Fibroblast of lung (primary cell): ENCODE results near the gene PMIS2. TPM values are rescaled to one million over a fixed set of nuclear protein-coding genes. Genes with fewer than 3 reads are reported as not detected.
A peak's percentile ranks its signal among the peaks of the same experiment; 100 is the strongest.

ENCODE experiments used
- DNase-seq, 2 donors: peaks; one replicate each; pipeline versions ENCODE4 v3.0.0 to v3.0.0-alpha.2; 2010; ENCODE audit warnings: low read depth in 2 of 2
- H2AFZ ChIP-seq: 2 replicates; pipeline ENCODE4 v1.5.1; 2012; ENCODE audit warnings: low read length, control low read depth, inconsistent platforms
- H3K27ac ChIP-seq: 2 replicates; pipeline ENCODE4 v1.5.1; 2011; ENCODE audit warnings: low read length, control low read depth; ENCODE audit not compliant: insufficient read depth
- H3K27me3 ChIP-seq: 2 replicates; pipeline ENCODE4 v1.5.1; 2011; ENCODE audit warnings: mild to moderate bottlenecking, low read length; ENCODE audit not compliant: control insufficient read depth, insufficient read depth
- H3K36me3 ChIP-seq: 2 replicates; pipeline ENCODE4 v1.5.1; 2011; ENCODE audit warnings: low read length; ENCODE audit not compliant: control insufficient read depth, insufficient read depth
- H3K4me1 ChIP-seq: 2 replicates; pipeline ENCODE4 v1.5.1; 2011; ENCODE audit warnings: low read length; ENCODE audit not compliant: control insufficient read depth, insufficient read depth; ENCODE audit errors: extremely low read depth
- H3K4me2 ChIP-seq: 2 replicates; pipeline ENCODE4 v1.5.1; 2011; ENCODE audit warnings: low read length, control low read depth; ENCODE audit not compliant: insufficient read depth; ENCODE audit errors: extremely low read depth
- H3K4me3 ChIP-seq, 4 experiments: fragments of 200-600 bp in 1 of 4; sonication (generic) in 1 of 4; replicated peaks in 1 of 4; 2 replicates each; pipeline ENCODE4 v1.5.1; 2011 to 2016; ENCODE audit warnings: low read length in 4 of 4, low read depth in 3 of 4, mild to moderate bottlenecking in 3 of 4, control low read depth in 2 of 4, inconsistent platforms in 1 of 4, mixed read lengths in 1 of 4; ENCODE audit not compliant: insufficient read depth in 1 of 4; ENCODE audit errors: control extremely low read depth in 1 of 4
- H3K79me2 ChIP-seq: 2 replicates; pipeline ENCODE4 v1.5.1; 2012; ENCODE audit warnings: mild to moderate bottlenecking, low read length, inconsistent platforms; ENCODE audit not compliant: control insufficient read depth, insufficient read depth
- H3K9ac ChIP-seq: 2 replicates; pipeline ENCODE4 v1.5.1; 2011; ENCODE audit warnings: mild to moderate bottlenecking, low read length, control low read depth; ENCODE audit not compliant: insufficient read depth
- H3K9me3 ChIP-seq: 2 replicates; pipeline ENCODE4 v1.5.1; 2012; ENCODE audit warnings: low read depth, low read length; ENCODE audit not compliant: control insufficient read depth, insufficient read depth
- H4K20me1 ChIP-seq: 2 replicates; pipeline ENCODE4 v1.5.1; 2011; ENCODE audit warnings: low read length; ENCODE audit not compliant: control insufficient read depth, insufficient read depth; ENCODE audit errors: extremely low read depth
- CTCF ChIP-seq, 2 donors: IDR thresholded peaks in 1 of 2; conservative IDR thresholded peaks in 1 of 2; 1 replicate in 1 of 2; 2 replicates in 1 of 2; pipeline ENCODE4 v1.5.1; 2011 to 2012; ENCODE audit warnings: low read length in 2 of 2, control low read depth in 1 of 2, inconsistent platforms in 1 of 2, low read depth in 1 of 2, mild to moderate bottlenecking in 1 of 2
- EZH2 ChIP-seq: IDR thresholded peaks from 2 replicates; pipeline ENCODE4 v1.5.1; 2012; ENCODE audit warnings: low read length, control low read depth, mild to moderate bottlenecking; ENCODE audit errors: missing control alignments
- polyA plus RNA-seq, 2 donors: library from polyadenylated mRNA; depleted of rRNA in 1 of 2; stranded (reverse) in 1 of 2; unstranded in 1 of 2; fragments of >200 nt; gene quantifications; 2 replicates each; pipeline ENCODE4 v1.2.1, GENCODE V29; 2011 to 2012; ENCODE audit warnings: missing spikeins in 1 of 2
- total RNA-seq: library from RNA; depleted of rRNA; stranded (reverse); fragments of >200 nt; gene quantifications from 2 replicates; pipeline ENCODE4 v1.2.1, GENCODE V29; 2014

PMIS2 gene
- total and polyA plus RNA-seq, 2 donors (not counting 1 experiment from before 2014, with no cell fraction given) = not detected

GRCh38 chr19:35554076-35554475 is 31.9 kb upstream of the PMIS2 start:
- DNase-seq = no peak
- no peak for TF ChIP-seq CTCF (conservative IDR thresholded peaks at IDR 0.05 in 1 of 2, IDR thresholded peaks at IDR 0.05 in 1 of 2; ENCODE audit: low read depth in 1 of 2, low read length in 2 of 2)
- no peak for TF ChIP-seq EZH2

GRCh38 chr19:35555301-35556005 is 30.5 kb upstream of the PMIS2 start:
- H3K9me3 ChIP-seq = no peaks in the 10 kb centered on the region
- no peak overlapping the region for H3K4me2 ChIP-seq
- H3K4me1 ChIP-seq = peaks cover 5% of the 10 kb centered on the region
- DNase-seq = peak; percentile 22 to 24
- H3K36me3 ChIP-seq = no peaks in the 10 kb centered on the region
- no peak overlapping the region for H3K9ac ChIP-seq
- no peak overlapping the region for H2AFZ ChIP-seq
- TF ChIP-seq CTCF (conservative IDR thresholded peaks at IDR 0.05 in 1 of 2, IDR thresholded peaks at IDR 0.05 in 1 of 2; ENCODE audit: low read depth in 1 of 2, low read length in 2 of 2) (peak in 1 of 2 donors; percentile 32), EZH2 (no peak)
- no peaks in the 10 kb centered on the region for H4K20me1 ChIP-seq
- no peaks in the 10 kb centered on the region for H3K79me2 ChIP-seq
- peaks cover 26% of the 10 kb centered on the region for H3K27me3 ChIP-seq
- no peak overlapping the region for H3K4me3 ChIP-seq
- no peak overlapping the region for H3K27ac ChIP-seq

More at GRCh38 chr19:35554076-35554475, 31.9 kb upstream of the PMIS2 start:
- peaks cover 5% of the 10 kb centered on the region for H3K4me1 ChIP-seq
- no peaks in the 10 kb centered on the region for H3K79me2 ChIP-seq
- H3K4me3 ChIP-seq = no peak overlapping the region
- H3K9me3 ChIP-seq = no peaks in the 10 kb centered on the region
- H3K27ac ChIP-seq = no peak overlapping the region
- no peak overlapping the region for H3K4me2 ChIP-seq
- H3K36me3 ChIP-seq = no peaks in the 10 kb centered on the region
- H3K9ac ChIP-seq = no peak overlapping the region
- no peaks in the 10 kb centered on the region for H4K20me1 ChIP-seq
- H2AFZ ChIP-seq = no peak overlapping the region
- H3K27me3 ChIP-seq = peaks cover 13% of the 10 kb centered on the region

- peaks cover 5% of the 10 kb centered on the region for H3K4me1 ChIP-seq
- no peaks in the 10 kb centered on the region for H4K20me1 ChIP-seq
- H3K36me3 ChIP-seq = no peaks in the 10 kb centered on the region
- no peak for TF ChIP-seq CTCF (conservative IDR thresholded peaks at IDR 0.05 in 1 of 2, IDR thresholded peaks at IDR 0.05 in 1 of 2; ENCODE audit: low read depth in 1 of 2, low read length in 2 of 2)
- no peak for TF ChIP-seq EZH2
- no peaks in the 10 kb centered on the region for H3K9me3 ChIP-seq
- H3K4me2 ChIP-seq = no peak overlapping the region
- DNase-seq = no peak
- H2AFZ ChIP-seq = no peak overlapping the region
- H3K4me3 ChIP-seq = no peak overlapping the region
- no peak overlapping the region for H3K9ac ChIP-seq
- no peaks in the 10 kb centered on the region for H3K79me2 ChIP-seq
- no peak overlapping the region for H3K27ac ChIP-seq
- H3K27me3 ChIP-seq = peaks cover 26% of the 10 kb centered on the region
These were observed 29.9 kb upstream of the PMIS2 start for GRCh38 chr19:35556025-35556590.
